GM18867 (cell line): Measurements from ENCODE around the gene SAFB.

Experiments used
- ATAC-seq: cut with Tn5 transposase; IDR thresholded peaks from one replicate; pipeline ENCODE4 v1.9.1; 2021; ENCODE audit warnings: mild to moderate bottlenecking, moderate library complexity; ENCODE audit not compliant: unreplicated experiment

SAFB gene

DNA sequence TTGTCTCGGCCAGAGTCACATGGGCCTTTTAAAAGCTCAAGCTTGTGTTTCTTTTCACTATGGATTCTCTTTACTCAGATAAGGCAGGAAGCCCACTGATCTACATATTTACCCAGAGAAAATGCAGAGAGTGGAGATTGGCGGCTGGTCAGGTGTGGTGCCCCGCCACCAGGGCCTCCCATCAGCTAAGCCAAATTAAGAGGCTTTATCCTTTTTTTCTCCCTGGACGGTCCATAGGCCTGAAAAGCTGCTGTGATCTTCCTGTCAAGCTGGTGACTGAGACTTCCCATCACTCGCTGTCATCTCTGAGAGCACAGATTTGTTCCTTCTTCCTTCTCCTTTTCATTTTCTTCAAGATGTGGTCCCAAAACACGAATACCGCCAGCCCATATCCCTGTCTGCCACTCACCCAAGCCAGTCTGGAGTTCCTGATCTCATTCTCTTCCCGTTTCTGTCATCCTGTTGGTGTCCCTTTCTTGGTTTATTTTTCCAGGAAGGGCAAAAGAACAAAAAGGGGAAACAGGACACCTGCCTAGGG is 1.9 kb downstream of the SAFB start:
- no peak for ATAC-seq

DNA sequence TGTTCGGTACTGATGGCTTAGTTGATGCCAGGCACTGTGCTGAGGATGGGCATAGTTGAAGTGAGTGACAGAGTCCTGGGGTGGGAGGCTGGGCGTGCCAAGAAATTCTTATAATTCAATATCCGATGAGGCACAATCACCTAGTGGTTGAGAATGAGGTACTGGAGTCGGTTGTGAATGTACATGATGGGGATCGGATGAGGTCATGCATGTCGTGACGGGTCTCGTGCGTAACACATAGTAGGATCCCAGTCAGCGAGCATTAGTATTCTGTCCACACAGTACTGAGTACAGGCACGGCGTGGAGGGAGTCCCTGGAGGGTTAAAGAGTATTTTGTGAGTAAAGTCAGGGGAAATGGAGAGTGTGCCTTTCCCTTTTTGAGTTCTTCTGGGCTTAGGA is 2.8 kb downstream of the SAFB start:
- ATAC-seq = no peak

- ATAC-seq = no peak
These were observed 4.6 kb downstream of the SAFB start for GRCh38 chr19:5627395-5627904.

DNA sequence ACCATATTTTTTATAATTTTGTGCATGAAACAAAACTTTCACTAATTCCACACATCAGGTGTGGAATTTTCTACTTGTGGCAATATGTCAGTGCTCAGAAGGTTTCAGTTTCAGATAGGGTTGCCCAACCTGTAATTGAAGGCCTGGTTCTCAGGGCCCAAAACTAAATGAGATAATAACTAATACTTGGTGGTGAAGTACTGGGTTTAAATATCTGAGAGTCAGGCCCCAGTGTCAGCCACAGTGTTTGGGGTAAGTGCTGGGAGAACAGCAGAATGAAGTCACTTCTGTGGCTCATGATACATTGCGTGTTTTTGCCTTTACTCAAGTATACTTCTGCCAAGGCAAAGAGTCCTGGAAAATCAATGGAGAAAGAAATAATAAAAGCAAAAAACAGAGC is 5.6 kb downstream of the SAFB start:
- ATAC-seq = no peak

- ATAC-seq = no peak
These were observed 6.1 kb downstream of the SAFB start for GRCh38 chr19:5628919-5629481.

GRCh38 chr19:5631567-5632240 is 8.8 kb downstream of the SAFB start:
- ATAC-seq = no peak

DNA sequence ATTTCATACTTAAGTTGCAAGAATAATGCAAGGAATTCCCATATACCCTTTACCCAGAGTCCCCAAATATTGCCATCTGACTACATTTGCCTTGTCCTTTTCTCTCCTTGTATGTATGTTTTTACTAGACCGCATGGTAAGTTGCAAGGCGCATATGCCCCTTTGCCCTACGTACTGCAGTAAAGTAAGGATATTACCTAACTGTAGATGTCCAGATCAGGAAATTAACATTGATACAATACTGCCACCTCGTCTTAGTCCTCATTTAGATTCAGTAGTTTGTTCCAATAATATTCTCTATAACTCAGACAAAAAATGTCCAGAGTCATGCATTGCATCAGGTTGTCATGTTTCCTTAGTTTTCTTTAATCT is 9.3 kb downstream of the SAFB start:
- no peak for ATAC-seq

DNA sequence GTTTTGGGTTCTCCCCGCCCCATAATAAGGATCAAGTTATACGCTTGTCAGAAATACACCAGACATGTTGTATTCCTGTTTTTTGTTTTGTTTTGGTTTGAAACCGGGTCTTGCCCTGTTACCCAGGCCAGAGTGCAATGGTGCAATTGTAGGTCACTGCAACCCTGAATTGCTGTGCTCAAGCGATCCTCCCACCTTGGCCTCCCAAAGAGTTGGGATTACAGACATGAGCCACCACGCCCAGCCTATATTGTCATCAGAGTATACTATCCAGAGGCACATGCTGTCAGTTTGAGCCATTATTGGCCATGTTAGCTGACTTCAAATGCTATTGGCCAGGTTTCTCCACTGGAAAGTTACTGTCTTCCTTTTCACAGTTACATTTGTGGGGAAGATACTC is 9.8 kb downstream of the SAFB start:
- ATAC-seq = no peak

DNA sequence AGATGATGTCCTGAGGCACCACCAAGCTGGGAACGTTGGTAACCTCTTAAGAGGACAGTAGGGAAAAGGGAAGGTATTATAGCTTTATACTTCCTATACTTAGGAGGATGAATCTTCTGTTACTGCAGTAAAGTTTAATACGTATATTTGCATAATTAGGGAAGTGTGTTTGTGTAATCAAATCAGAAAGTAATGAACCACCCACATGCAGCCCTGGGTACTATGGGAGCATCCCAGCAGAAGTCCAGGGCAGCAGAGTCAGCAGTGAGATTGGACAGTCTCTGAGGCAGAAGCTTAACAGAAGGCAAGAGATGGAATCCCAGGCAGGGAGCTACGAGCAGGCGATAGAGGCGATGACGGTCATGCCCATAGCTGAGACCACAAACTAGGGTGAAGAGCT is 12.5 kb downstream of the SAFB start:
- no peak for ATAC-seq

- ATAC-seq = no peak
These were observed 15.1 kb downstream of the SAFB start for GRCh38 chr19:5637971-5638370.

GRCh38 chr19:5641171-5641570 is 18.3 kb downstream of the SAFB start:
- no peak for ATAC-seq

GRCh38 chr19:5642204-5642603 is 19.3 kb downstream of the SAFB start:
- no peak for ATAC-seq

DNA sequence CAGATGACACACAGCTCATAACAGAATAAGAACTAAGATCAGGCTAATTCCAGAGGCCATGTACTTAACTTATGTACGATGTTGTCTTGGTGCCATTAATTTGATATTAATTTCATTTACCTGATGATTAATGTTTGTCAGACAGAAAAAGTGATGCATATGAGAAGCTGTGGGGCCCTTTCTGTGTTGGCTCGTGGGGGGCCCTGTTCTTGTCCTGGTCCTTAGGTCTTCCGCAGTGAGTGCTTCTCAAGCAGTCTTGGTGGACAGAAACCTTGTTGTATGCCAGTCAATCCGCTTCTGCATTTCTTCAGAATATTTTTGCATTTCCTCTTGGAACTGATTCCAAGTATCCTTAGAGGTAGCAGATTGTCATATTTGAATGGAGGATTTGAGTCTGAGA is 20.2 kb downstream of the SAFB start:
- ATAC-seq = no peak

- ATAC-seq = no peak
These were observed 21.2 kb downstream of the SAFB start for GRCh38 chr19:5644037-5644436.

DNA sequence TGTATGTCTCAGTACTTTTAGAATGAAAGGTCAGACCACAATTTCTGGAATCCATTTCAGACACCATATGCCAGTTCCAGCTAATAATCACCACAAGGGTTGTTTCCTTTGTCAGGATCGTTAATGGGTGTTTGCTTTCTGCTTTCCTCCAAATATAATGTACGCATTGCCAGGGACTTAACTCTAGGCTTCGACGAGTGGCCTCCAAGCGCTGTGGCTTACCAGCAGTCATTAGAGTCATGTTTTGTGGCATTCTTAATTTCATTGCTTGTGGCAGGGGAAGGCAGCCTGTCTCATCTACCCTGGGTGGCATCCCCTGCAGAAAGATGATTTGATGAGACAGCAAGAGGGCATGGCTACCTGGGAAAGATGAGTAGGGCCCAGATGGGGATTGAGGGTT is 22.5 kb downstream of the SAFB start:
- no peak for ATAC-seq

DNA sequence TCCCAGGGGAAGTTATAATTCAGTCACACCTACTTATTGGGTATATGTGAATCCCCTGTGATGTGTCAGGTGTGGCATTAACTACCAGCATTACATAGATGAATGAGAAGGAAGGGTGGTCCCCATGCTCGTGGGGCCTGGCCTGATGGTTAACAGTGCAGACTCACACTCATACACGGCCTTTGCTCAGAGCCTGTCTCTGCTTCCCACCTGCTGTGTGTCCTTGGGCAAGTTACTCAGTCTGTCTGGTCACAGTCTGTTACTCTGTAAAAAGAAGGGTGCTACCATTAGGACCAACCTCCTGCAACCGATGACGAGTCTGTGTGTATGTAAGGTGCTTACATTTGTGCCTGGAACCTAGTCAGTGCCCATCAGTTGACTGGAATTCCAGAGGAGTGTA is 23.8 kb downstream of the SAFB start:
- ATAC-seq = no peak

GRCh38 chr19:5648464-5648863 is 25.6 kb downstream of the SAFB start:
- no peak for ATAC-seq

DNA sequence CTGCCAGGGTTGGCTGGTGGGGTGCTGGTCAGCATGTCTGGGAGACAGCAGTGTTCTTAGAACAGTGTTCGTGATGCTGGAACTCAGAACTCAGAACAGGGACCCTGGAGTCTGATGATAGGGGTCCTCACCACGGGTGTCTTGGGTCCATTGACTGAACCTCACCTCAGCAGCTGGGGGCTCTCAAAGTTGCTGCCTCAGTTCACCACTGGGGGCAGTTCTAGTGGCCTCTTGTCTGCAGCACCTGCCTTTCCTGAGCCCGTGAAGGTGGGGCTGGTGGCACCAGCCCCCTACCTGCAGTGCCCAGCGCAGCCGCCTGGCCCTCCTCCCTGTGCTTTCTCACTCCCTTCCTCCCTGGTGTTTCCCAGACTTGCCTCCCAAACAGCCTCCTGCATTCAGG is 28.5 kb downstream of the SAFB start:
- ATAC-seq = no peak

DNA sequence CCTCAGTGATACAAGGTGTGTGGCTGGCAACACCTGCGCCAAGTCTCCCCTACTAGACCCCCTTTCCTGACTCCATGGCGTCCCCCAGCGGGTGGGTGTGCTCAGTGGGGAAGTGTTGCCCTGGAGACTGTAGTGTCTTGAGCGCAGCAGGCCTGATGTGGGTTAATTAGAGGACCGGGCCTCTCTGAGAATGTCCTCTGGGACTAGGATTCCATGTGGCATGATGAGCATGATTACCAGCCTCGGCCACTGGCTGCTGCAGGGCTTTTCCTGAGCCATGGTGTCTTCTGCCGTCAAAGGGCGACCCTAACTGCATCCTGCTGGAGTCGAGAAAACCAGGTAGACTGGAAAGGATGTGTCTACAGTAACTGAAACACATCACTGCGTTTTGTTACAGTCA is 29.4 kb downstream of the SAFB start:
- no peak for ATAC-seq

- ATAC-seq = no peak
These were observed 32.0 kb downstream of the SAFB start for GRCh38 chr19:5654931-5655330.

DNA sequence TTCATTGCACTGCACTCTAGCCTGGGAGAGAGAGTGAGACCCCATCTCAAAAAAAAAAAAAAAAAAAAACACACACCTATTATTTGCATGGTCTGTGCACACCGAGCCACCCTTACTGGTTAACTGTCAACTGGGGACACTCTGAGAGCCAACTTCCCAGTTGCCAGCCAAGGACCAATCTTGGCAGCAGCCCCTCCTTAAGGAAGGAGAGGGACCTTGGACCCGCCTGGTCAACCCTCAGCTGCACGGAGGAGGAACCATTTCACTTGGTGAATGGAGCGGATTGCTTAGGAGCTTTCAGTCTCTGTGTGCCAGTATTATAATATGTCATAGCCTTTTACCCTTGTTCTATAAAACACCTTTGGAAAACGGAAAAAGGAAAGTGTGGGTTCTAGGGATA is 32.5 kb downstream of the SAFB start:
- no peak for ATAC-seq

GRCh38 chr19:5661483-5661882 is 38.6 kb downstream of the SAFB start:
- ATAC-seq = no peak

GRCh38 chr19:5663904-5664303 is 41.0 kb downstream of the SAFB start:
- ATAC-seq = no peak
